GM18508 (cell line): ENCODE measurements around the gene PDE1C.

Experiments
- ATAC-seq: cut with Tn5 transposase; IDR thresholded peaks from one replicate; pipeline ENCODE4 v1.9.1; 2021; ENCODE audit warnings: moderate number of reproducible peaks; ENCODE audit not compliant: insufficient read depth, unreplicated experiment

PDE1C gene

GRCh38 chr7:32070406-32071360 lies at the start of gene PDE1C:
PDE1C (minus strand) TSS chr7:32070407.
- no peak for ATAC-seq

DNA sequence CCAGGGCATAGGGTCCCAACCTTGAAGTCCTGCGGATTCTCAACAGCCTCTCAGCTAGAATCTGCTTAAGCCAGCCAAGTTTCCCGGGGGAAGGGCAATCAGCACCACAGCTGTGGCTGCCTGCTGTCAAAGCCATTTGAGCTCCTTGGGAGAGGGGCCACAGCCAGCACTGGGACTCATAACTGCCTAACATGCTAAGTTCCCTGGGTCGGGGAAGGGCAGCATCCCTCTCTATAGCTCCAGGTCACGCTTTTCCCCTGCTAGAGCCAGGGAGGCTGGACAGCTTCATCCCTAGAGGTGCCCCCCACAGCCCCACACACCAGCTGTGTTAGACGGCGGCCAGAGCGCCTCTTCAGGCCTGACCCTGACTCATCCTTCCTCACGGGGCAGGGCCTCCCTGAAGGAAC lies 49.6 kb upstream of the PDE1C start:
- ATAC-seq = no peak

GRCh38 chr7:32117837-32118236 lies 47.6 kb upstream of the PDE1C start:
- no peak for ATAC-seq

GRCh38 chr7:32116436-32116835 lies 46.2 kb upstream of the PDE1C start:
- no peak for ATAC-seq

DNA sequence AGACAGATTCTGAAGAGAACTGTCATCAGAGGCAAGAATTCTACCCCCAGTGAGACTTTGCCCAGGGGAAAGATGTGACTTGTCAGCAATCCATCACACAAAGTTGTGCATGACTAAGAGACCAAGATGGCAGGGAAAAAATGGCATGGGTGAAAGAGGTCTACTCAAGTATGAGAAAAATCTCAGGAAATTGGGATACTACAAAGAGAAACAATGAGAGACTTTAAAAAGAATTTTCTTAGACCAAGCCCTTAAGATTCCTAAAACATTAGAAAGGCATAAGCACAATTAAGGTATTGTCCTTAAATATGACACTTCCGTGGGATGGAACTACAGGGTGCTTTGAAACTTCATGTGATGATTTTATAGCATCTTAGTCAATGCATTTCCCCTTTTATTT lies 45.6 kb upstream of the PDE1C start:
- no peak for ATAC-seq

GRCh38 chr7:32108651-32109050 lies 38.4 kb upstream of the PDE1C start:
- no peak for ATAC-seq

GRCh38 chr7:32104766-32105165 lies 34.6 kb upstream of the PDE1C start:
- no peak for ATAC-seq

DNA sequence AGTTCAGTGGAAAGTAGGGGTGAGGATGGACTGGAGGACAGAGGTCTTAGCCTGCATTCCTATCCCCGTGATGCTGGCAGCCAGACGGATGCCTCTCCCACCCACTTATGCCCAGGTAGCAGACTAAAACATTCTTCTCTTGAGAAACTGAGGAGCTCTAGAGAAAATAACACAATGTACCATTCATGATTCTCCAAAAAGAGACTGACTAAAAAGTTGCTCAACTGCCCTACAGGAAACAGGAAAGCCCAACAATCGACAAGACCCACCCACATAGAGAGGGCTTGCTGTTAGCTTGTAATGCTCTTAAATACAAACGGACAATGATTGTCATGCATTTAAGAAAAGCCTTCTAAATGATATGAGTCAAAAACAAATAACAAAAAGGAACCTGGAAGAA lies 33.2 kb upstream of the PDE1C start:
- ATAC-seq = no peak

GRCh38 chr7:32102432-32102873 lies 32.2 kb upstream of the PDE1C start:
- ATAC-seq = no peak

- no peak for ATAC-seq
Measured at GRCh38 chr7:32100407-32100907, 30.2 kb upstream of the PDE1C start.

GRCh38 chr7:32094516-32094915 lies 24.3 kb upstream of the PDE1C start:
- no peak for ATAC-seq

DNA sequence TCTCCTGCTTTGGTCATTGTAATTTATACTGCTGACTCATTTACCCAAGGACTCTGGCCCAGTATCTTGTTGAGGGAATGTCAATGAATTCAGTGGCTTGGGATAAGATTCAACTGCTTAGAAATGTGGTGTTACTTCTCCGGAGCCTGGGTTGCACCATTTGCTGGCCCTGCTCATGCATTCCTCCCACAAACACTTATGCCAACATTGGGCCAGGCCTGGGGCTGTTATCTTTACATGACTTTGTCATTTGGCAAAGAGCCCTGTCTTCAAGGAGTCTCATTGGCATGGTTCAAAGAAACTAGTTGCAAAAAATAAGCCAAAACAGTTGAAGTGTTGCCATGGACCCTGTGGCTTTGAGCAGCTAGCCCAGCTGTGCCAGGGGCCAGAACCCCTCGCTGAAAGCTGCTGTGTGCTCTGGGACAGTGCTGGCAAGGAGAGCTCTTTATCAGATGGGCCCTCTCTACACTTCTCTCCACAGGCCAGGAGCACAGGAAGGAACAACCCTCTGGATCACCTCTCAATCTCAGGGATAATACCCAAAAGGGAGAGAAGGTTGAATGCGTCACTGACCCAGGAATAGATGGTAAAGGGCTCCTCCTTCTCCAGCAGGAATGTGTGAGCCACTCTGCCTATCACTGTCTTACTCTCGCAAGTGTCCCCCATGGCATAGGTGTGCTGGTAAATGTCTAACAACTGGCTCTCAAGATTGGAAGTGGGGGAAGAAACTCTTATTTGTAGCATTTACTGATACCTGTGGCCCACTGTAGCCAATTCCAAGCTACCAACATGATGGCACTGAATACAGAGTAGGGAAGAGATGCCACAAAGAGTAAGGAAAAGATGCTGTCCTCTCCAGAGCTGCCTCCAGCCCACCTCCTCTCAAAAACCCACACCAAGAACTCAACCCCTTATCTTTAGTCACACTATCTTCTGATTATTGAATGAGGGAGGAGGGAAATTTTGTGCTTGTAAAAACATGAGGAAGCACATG lies 23.5 kb upstream of the PDE1C start:
- no peak for ATAC-seq

DNA sequence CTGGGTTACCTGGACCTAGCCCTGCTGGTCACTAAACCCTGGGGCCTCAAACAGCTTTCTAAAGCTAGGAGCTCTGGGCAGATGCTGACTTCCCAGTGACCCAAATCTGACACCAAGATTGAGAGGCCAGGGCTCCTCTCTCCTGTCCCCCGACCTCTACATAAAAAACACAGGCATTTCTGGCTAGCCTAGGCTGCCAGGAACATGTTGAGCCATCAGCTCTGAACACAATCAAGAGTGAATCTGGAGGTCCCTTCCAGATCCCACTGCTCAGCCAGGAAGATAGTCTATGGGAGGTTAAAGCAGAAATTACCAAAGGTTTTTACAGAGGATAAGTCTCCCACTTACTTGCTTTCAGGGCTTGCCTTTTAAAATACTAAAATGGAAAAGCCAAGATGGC lies 22.1 kb upstream of the PDE1C start:
- no peak for ATAC-seq

- ATAC-seq = no peak
Measured at GRCh38 chr7:32091608-32092210, 21.5 kb upstream of the PDE1C start.

DNA sequence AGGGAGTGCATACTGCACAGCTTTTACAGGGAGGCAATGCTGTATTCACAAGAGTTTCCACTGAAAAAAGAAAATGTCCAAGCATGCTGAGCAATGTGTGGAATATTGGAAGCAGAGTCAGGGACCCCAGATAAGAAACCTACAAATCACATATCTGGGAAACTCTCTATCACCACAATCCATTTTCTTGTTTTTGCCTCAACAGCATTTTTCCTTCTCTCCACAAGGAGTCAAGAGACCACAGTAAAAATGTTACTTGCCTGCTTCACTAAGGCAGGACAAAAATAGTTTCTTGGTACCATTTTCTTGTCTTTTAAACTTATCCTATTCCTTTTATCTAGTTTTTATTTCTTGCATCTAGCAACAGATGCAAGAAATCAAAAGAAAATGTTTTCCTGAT lies 19.5 kb upstream of the PDE1C start:
- no peak for ATAC-seq

DNA sequence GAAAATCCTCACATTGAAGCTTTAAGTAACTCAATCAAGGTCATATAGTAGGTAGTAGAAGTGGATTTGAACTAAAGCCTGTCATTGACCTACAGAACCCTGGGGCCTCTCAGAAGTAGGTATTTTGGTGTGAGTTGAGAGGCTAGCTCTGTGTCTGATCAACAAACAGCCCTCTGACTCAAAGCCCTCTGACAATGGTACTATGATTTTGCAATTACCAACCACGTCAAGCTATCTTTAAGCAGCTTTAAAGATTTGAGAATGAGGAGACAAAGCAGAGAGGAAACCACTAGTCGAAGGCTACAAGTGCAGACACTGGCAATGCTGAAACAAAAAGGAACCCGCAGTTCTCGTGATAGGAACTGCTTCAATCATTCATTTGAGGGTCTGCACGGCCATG lies 19.0 kb upstream of the PDE1C start:
- no peak for ATAC-seq

GRCh38 chr7:32088451-32088881 lies 18.3 kb upstream of the PDE1C start:
- no peak for ATAC-seq

GRCh38 chr7:32079510-32079909 lies 9.3 kb upstream of the PDE1C start:
- ATAC-seq = no peak

DNA sequence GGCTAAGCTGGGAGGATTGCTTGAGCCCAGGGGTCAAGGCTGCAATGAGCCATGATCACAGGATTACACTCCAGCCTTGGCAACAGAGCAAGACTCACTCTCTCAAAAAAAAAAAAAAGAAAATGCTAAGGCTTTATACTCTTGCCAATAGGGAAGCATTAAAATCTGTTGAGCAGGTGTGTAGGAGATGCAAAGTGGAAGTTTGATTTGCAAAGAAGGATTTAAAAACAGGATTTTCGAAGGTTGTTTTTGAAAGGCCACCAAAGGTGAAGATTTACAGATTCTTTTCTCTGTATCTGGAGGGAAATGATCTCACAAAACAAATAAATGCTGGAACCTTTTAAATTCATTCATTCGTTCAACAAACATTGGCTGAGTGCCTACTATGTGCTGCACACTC lies 8.6 kb upstream of the PDE1C start:
- ATAC-seq = no peak

DNA sequence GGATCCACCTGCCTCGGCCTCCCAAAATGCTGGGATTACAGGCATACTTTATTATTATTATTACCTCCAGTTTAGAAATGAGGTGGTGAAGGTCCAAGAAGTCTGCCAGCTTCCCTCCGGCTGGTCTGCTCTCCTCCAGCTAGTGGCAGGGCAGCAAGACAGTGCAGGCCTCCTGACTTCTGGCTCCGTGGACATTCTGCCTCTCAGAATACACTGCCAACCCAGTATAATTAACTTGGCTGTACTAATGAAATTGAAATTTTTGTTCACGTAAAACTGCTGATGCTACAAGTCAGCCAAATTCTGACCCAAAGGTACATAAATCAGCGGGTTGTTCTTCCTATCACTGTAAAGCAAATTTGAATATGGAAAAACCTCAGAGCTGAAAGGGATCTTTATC lies 7.6 kb upstream of the PDE1C start:
- no peak for ATAC-seq
